ENCODE results near the gene GEMIN4. TPM values are rescaled to one million over a fixed set of nuclear protein-coding genes. Genes with fewer than 3 reads are reported as not detected.
"Not testable (repeated sequence)": the region's sequence is repeated elsewhere in the genome, so short reads cannot be mapped to it uniquely, and the experiment has no call there.

Gene GEMIN4
- polyA plus RNA-seq, 1 of the 3 experiments (the other 2 are of a cell fraction), result 12.5 TPM

GRCh38 chr17:759964-760363 is 7.9 kb upstream of the GEMIN4 start:
- Histone ChIP-seq H3K4me1 (ENCODE audit: control insufficient read depth in 1 of 2, insufficient read depth in 2 of 2, low read depth in 1 of 2, low read length in 1 of 2) (no peaks in the 10 kb centered on the region), H3K9me2 (no peaks in the 10 kb centered on the region), H3K4me2 (no peak overlapping the region), H3K27ac (ENCODE audit: low read depth in 2 of 2, low read length in 1 of 2) (no peak overlapping the region), H3F3A (replicated peaks; ENCODE audit: insufficient read depth) (peaks cover 14% of the 10 kb centered on the region), H4K20me1 (ENCODE audit: insufficient read depth) (no peaks in the 10 kb centered on the region), H2AFZ (ENCODE audit: low read depth) (no peak overlapping the region), H3K27me3 (ENCODE audit: insufficient read depth) (no peaks in the 10 kb centered on the region), H3K9me3 (no peaks in the 10 kb centered on the region), H3K79me2 (ENCODE audit: insufficient read depth) (no peaks in the 10 kb centered on the region), H3K36me3 (replicated peaks in 1 of 2; ENCODE audit: control insufficient read depth in 1 of 2, insufficient read depth in 2 of 2, low read length in 1 of 2) (peaks cover 54 to 60% of the 10 kb centered on the region in 2 experiments), H3K9ac (no peak overlapping the region), H3K4me3 (ENCODE audit: low read depth in 2 of 2, low read length in 1 of 2) (no peak overlapping the region)
- no peak for TF ChIP-seq YY1 (IDR thresholded peaks at IDR 0.05; ENCODE audit: low read depth)
- TF ChIP-seq EP300 (IDR thresholded peaks at IDR 0.05; ENCODE audit: borderline replicate concordance in 1 of 2, low read depth in 1 of 2, low read length in 1 of 2), result no peak
- no peak for TF ChIP-seq USF1 (IDR thresholded peaks at IDR 0.05; ENCODE audit: borderline replicate concordance, low read depth)
- TF ChIP-seq CTCF (IDR thresholded peaks at IDR 0.05), result no peak
- no peak for TF ChIP-seq NRF1 (IDR thresholded peaks at IDR 0.05; ENCODE audit: low read depth, low read length)
- TF ChIP-seq FOXM1 (IDR thresholded peaks at IDR 0.05; ENCODE audit: low read depth), result no peak
- TF ChIP-seq FOXJ3 (CRISPR knock-in tag; IDR thresholded peaks at IDR 0.05), result no peak
- TF ChIP-seq MXI1 (IDR thresholded peaks at IDR 0.05; ENCODE audit: low read depth, low read length), result no peak
- TF ChIP-seq PBX3 (IDR thresholded peaks at IDR 0.05), result no peak
- POLR2A ChIA-PET, result no interaction called here
- no peak for DNase-seq
- CTCF ChIA-PET, result no interaction called here
- 88% methylated on average over 5 of the region's 5 CpGs for WGBS (ENCODE audit: low lambda C conversion rate)

- Histone ChIP-seq H3F3A (replicated peaks; ENCODE audit: insufficient read depth) (peaks cover 25% of the 10 kb centered on the region), H3K36me3 (replicated peaks in 1 of 2; ENCODE audit: control insufficient read depth in 1 of 2, insufficient read depth in 2 of 2, low read length in 1 of 2) (peaks cover 34 to 43% of the 10 kb centered on the region in 2 experiments)
- H3K4me1 ChIP-seq (ENCODE audit: control insufficient read depth in 1 of 2, insufficient read depth in 2 of 2, low read depth in 1 of 2, low read length in 1 of 2); H2AFZ ChIP-seq (ENCODE audit: low read depth); DNase-seq; H3K9ac ChIP-seq; H3K4me3 ChIP-seq (ENCODE audit: low read depth in 2 of 2, low read length in 1 of 2); H4K20me1 ChIP-seq (ENCODE audit: insufficient read depth); H3K27me3 ChIP-seq (ENCODE audit: insufficient read depth); H3K79me2 ChIP-seq (ENCODE audit: insufficient read depth); H3K4me2 ChIP-seq; H3K9me2 ChIP-seq; H3K9me3 ChIP-seq; CTCF ChIA-PET; H3K27ac ChIP-seq (ENCODE audit: low read depth in 2 of 2, low read length in 1 of 2): not testable (repeated sequence)
- POLR2A ChIA-PET, result interaction anchor here (0.7 kb wide), 1 partner anchor 81 kb away, joined by 3 read pairs; no protein-coding TSS in a partner anchor
- WGBS (ENCODE audit: low lambda C conversion rate), result 91% methylated on average over 15 of the region's 15 CpGs
Measured at GRCh38 chr17:756010-756567, 4.0 kb upstream of the GEMIN4 start.

GRCh38 chr17:755319-755961 is 3.4 kb upstream of the GEMIN4 start:
- not testable (repeated sequence) for H3K4me3 ChIP-seq (ENCODE audit: low read depth in 2 of 2, low read length in 1 of 2); H3K4me2 ChIP-seq; DNase-seq; H3K9me3 ChIP-seq; H3K9me2 ChIP-seq; H3K27ac ChIP-seq (ENCODE audit: low read depth in 2 of 2, low read length in 1 of 2); H2AFZ ChIP-seq (ENCODE audit: low read depth); H4K20me1 ChIP-seq (ENCODE audit: insufficient read depth); H3K9ac ChIP-seq; H3K27me3 ChIP-seq (ENCODE audit: insufficient read depth)
- ChIA-PET POLR2A (interaction anchor here (0.7 kb wide), 1 partner anchor 82 kb away, joined by 3 read pairs; no protein-coding TSS in a partner anchor), CTCF (interaction anchor here (0.8 to 1.0 kb wide), 2 partner anchors 8 to 343 kb away, joined by 3 to 5 read pairs; no protein-coding TSS in a partner anchor)
- H3K79me2 ChIP-seq (ENCODE audit: insufficient read depth), result peaks cover 14% of the 10 kb centered on the region; the same call in 1 of the 2 replicates
- peaks cover 25% of the 10 kb centered on the region for H3F3A ChIP-seq (replicated peaks; ENCODE audit: insufficient read depth)
- WGBS (ENCODE audit: low lambda C conversion rate), result 96% methylated on average over 9 of the region's 9 CpGs
- H3K4me1 ChIP-seq (ENCODE audit: control insufficient read depth in 1 of 2, insufficient read depth in 2 of 2, low read depth in 1 of 2, low read length in 1 of 2), result peaks cover 2 to 16% of the 10 kb centered on the region in 2 experiments; a peak in 2 of 4 replicates
- peaks cover 27 to 36% of the 10 kb centered on the region in 2 experiments for H3K36me3 ChIP-seq (replicated peaks in 1 of 2; ENCODE audit: control insufficient read depth in 1 of 2, insufficient read depth in 2 of 2, low read length in 1 of 2)
